NCI-H2107 treated with DMSO at 0.1 percent for 48 hours (cell line): Measurements from ENCODE around the gene KBTBD3.

Experiments used
- DNase-seq: peaks from one replicate; lab custom pipeline; 2025; ENCODE audit not compliant: unreplicated experiment; lab: John Stamatoyannopoulos, UW

Gene KBTBD3

GRCh38 chr11:106076919-106077608 lies at the start of gene KBTBD3:
TSS of gene KBTBD3 (minus strand) at chr11:106077347. CDS start at chr11:106059097, 18,250 bp downstream.
- DNase-seq: peak; percentile 96

- DNase-seq: no peak
These were observed 44.6 kb upstream of the KBTBD3 start for GRCh38 chr11:106121570-106122320.

- no peak for DNase-seq
These were observed 28.8 kb upstream of the KBTBD3 start for GRCh38 chr11:106105986-106106385.

- no peak for DNase-seq
These were observed 24.7 kb upstream of the KBTBD3 start for GRCh38 chr11:106101819-106102218.

- DNase-seq: no peak
These were observed 24.2 kb upstream of the KBTBD3 start for GRCh38 chr11:106101370-106101769.

- no peak for DNase-seq
These were observed 21.9 kb upstream of the KBTBD3 start for GRCh38 chr11:106098893-106099553.

- DNase-seq: no peak
These were observed 15.3 kb upstream of the KBTBD3 start for GRCh38 chr11:106092446-106092845.

GRCh38 chr11:106091480-106092123 lies 14.5 kb upstream of the KBTBD3 start:
- no peak for DNase-seq

- no peak for DNase-seq
These were observed 11.7 kb upstream of the KBTBD3 start for GRCh38 chr11:106088896-106089295.

- DNase-seq: peak; percentile 1
These were observed 10.8 kb upstream of the KBTBD3 start for GRCh38 chr11:106087815-106088435.

- DNase-seq: no peak
These were observed 9.7 kb upstream of the KBTBD3 start for GRCh38 chr11:106086850-106087249.

GRCh38 chr11:106086135-106086534 lies 9.0 kb upstream of the KBTBD3 start:
- no peak for DNase-seq

- DNase-seq: no peak
These were observed 4.9 kb upstream of the KBTBD3 start for GRCh38 chr11:106082096-106082495.

GRCh38 chr11:106077609-106078455 lies 685 bp upstream of the KBTBD3 start, which contains the start of gene AASDHPPT:
TSS of gene AASDHPPT (plus strand) at chr11:106077662. CDS start at chr11:106077711, 49 bp downstream.
- DNase-seq: peak; percentile 20

GRCh38 chr11:106076171-106076918 lies 802 bp downstream of the KBTBD3 start:
- DNase-seq: no peak

GRCh38 chr11:106072804-106073203 lies 4.3 kb downstream of the KBTBD3 start:
- DNase-seq: no peak

- no peak for DNase-seq
These were observed 6.5 kb downstream of the KBTBD3 start for GRCh38 chr11:106070606-106071005.

- DNase-seq: no peak
These were observed 14.1 kb downstream of the KBTBD3 start for GRCh38 chr11:106063009-106063408.
